ENCODE measurements around the gene SETD6. TPM values are rescaled to one million over a fixed set of nuclear protein-coding genes. Genes with fewer than 3 reads are reported as not detected.

The SETD6 gene
- total RNA-seq, 1 donor from 2014 or later: 12.5 TPM

DNA sequence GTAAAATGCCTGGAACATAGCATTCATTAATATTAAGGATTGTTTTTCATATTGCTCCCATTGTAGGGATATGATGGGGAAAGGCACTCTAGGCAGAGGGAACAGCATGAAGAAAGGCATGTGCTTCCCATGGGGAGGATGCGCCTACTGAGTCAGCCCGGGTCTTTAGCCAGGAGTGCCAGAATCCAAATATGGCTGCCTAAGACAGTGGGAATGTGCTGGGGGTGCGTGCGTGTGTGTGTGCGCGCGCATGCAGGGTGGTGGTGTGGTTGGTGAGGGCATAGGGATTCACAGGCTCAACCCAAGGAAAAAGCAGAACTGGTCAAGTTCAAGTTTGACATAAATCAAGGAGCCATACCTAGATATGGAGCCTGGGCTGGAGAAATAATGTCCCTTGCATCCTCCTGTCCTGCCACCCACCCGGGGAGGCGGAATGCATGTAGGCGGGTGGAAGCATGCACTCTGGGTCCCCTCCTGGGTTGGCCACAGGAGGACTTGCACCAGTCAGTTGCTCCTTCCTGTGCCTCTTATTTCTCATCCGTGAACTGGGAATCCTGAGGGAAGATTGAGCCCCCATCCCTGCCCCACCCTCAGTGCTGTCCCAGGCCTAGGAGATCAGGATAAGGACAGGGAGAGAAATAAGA is 34.0 kb upstream of the SETD6 start:
- no peak overlapping the region for H3K4me3 ChIP-seq (ENCODE audit: low read depth, low read length)
- TF ChIP-seq, protein P1, sequence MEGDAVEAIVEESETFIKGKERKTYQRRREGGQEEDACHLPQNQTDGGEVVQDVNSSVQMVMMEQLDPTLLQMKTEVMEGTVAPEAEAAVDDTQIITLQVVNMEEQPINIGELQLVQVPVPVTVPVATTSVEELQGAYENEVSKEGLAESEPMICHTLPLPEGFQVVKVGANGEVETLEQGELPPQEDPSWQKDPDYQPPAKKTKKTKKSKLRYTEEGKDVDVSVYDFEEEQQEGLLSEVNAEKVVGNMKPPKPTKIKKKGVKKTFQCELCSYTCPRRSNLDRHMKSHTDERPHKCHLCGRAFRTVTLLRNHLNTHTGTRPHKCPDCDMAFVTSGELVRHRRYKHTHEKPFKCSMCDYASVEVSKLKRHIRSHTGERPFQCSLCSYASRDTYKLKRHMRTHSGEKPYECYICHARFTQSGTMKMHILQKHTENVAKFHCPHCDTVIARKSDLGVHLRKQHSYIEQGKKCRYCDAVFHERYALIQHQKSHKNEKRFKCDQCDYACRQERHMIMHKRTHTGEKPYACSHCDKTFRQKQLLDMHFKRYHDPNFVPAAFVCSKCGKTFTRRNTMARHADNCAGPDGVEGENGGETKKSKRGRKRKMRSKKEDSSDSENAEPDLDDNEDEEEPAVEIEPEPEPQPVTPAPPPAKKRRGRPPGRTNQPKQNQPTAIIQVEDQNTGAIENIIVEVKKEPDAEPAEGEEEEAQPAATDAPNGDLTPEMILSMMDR (IDR thresholded peaks at IDR 0.05; ENCODE audit: insufficient read depth, low read length, poor library complexity, severe bottlenecking): no peak
- DNase-seq (ENCODE audit: low read depth): no peak

DNA sequence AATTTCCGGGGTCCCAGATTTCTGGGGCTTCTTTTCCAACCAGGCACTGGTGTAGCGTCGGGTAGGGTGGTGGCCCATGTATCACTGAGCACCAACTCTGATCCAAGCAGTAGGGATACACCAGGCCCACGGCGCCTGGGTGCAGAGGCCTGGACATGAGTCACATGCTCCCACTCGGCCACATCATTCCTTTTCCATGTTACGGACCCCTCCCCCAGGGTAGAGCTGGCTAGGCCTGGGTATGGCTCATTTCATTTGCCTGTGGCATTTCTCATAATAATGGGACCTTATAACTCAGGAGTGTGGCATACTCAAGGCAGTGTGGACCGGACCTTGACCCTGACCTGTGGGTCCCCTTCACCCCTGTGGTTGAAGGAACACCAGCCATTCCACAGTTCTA is 33.4 kb upstream of the SETD6 start:
- H3K36me3 ChIP-seq (ENCODE audit: control insufficient read depth, insufficient read depth, low read length): no peaks in the 10 kb centered on the region
- TF ChIP-seq, protein P1 (IDR thresholded peaks at IDR 0.05; ENCODE audit: insufficient read depth, low read length, poor library complexity, severe bottlenecking): no peak
- no peaks in the 10 kb centered on the region for H3K27me3 ChIP-seq (ENCODE audit: control insufficient read depth, insufficient read depth, low read length)
- DNase-seq (ENCODE audit: low read depth): no peak
- H3K4me3 ChIP-seq (ENCODE audit: low read depth, low read length): no peak overlapping the region

More for the DNA sequence above, 34.0 kb upstream of the SETD6 start:
- H3K27me3 ChIP-seq (ENCODE audit: control insufficient read depth, insufficient read depth, low read length): no peaks in the 10 kb centered on the region
- no peaks in the 10 kb centered on the region for H3K36me3 ChIP-seq (ENCODE audit: control insufficient read depth, insufficient read depth, low read length)

DNA sequence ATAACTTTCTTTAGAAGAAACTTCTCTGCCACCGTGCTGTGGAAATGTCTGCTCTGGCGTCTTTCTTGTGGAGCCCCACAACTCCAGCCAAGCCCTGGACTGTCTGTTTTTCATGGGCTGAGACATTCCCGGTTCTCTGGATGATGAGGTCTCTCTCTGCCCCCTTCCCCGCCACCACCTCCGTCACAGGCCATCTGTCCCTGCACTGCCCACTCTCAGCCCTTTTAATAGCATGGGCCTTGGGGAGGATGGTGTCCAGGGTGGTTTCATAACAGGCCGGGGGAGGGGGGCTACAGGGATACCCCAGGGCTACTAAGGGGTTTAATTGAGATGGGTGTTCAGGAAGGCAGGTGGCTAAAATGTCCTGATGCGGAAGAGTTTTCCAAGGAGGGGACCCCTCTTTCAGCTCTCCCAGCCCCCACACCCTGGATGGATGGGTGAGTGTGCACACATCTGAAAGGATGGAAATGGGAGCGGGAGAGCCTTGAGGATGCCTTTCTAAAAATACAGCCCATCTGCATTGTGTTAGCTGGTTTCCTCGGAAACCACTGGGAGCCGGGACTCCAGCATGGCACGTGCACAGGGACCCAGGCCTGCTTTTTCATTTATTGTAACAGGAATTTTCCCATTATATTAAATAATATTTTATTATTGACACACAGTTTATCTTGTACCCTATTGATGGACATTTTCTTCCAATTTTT is 30.0 kb upstream of the SETD6 start:
- TF ChIP-seq, protein P1 (IDR thresholded peaks at IDR 0.05; ENCODE audit: insufficient read depth, low read length, poor library complexity, severe bottlenecking): no peak
- no peak for DNase-seq (ENCODE audit: low read depth)
- H3K36me3 ChIP-seq (ENCODE audit: control insufficient read depth, insufficient read depth, low read length): no peaks in the 10 kb centered on the region
- H3K4me3 ChIP-seq (ENCODE audit: low read depth, low read length): no peak overlapping the region
- H3K27me3 ChIP-seq (ENCODE audit: control insufficient read depth, insufficient read depth, low read length): peaks cover 5% of the 10 kb centered on the region

DNA sequence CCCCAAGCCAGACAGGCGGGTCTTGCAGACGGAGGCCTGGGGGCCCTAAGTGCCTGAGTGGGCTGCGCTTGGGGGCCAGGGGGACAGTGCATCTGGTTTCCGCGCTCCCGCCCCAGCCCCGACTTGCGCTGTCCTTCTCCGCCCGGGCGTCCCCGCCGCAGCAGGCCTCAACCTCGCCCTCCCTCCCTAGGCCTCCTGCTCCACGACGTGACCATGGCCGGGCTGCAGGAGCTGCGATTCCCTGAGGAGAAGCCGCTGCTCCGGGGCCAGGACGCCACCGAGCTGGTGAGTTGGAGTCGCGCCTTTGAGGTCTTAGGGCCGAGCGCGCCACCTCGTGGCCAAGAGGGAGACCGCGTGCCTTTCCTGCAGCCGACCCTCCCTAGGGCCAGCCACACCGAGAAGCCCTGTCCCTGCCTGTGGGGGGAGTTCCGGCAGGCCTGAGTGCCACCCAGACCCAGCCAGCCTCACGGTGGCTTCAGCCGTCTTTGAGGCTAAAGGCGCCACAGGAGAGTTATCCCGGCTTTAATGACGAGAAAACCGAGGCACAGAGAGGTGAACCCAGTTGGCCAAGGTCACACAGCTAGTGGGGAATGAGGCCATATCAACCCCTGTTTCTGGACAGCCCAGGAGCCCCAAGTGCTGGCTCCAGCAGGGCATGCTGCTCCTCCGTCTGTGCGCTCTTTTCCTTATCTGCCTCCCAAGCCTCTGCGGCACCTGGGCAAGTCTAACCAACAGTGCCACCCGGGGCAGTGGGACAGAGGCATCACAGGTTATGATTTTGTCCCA is 27.6 kb upstream of the SETD6 start:
- Histone ChIP-seq H3K4me3 (ENCODE audit: low read depth, low read length) (no peak overlapping the region), H3K27me3 (ENCODE audit: control insufficient read depth, insufficient read depth, low read length) (peaks cover 13% of the 10 kb centered on the region), H3K36me3 (ENCODE audit: control insufficient read depth, insufficient read depth, low read length) (no peaks in the 10 kb centered on the region)
- TF ChIP-seq, protein P1 (IDR thresholded peaks at IDR 0.05; ENCODE audit: insufficient read depth, low read length, poor library complexity, severe bottlenecking): peak; percentile 87
- peak; percentile 18 for DNase-seq (ENCODE audit: low read depth)

DNA sequence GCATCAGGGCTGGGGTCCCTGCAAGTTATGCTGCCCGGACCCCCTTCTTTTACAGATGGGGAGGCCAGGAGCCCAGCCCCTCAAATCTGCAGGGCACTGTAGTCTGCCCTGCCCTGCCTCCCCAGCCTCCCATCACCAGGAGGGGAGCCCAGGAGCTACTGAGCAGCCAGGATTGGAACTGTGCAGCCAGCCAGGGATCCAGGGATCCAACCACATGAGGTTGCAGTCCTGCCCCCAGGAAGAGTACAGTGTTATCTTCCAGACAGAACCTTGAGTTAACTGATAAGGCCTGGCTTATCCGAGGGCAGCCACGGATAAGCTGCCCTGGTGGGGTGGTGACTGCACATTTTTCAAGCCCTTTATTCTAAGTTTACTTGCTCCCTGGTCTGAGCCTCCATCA is 26.8 kb upstream of the SETD6 start:
- no peaks in the 10 kb centered on the region for H3K36me3 ChIP-seq (ENCODE audit: control insufficient read depth, insufficient read depth, low read length)
- TF ChIP-seq, protein P1 (IDR thresholded peaks at IDR 0.05; ENCODE audit: insufficient read depth, low read length, poor library complexity, severe bottlenecking): no peak
- peaks cover 16% of the 10 kb centered on the region for H3K27me3 ChIP-seq (ENCODE audit: control insufficient read depth, insufficient read depth, low read length)
- H3K4me3 ChIP-seq (ENCODE audit: low read depth, low read length): no peak overlapping the region
- DNase-seq (ENCODE audit: low read depth): no peak
